IPS-NIHi7 (cell line): ENCODE results near the gene TRMT10A.
"Not testable (repeated sequence)": the region's sequence is repeated elsewhere in the genome, so short reads cannot be mapped to it uniquely, and the experiment has no call there.

ENCODE experiments used
- DNase-seq: peaks from one replicate; pipeline ENCODE4 v3.0.0; 2012; ENCODE audit warnings: mixed read lengths; ENCODE audit errors: extremely low spot score

Gene TRMT10A

GRCh38 chr4:99552872-99553271 is 11.0 kb downstream of the TRMT10A start:
- no peak for DNase-seq

DNA sequence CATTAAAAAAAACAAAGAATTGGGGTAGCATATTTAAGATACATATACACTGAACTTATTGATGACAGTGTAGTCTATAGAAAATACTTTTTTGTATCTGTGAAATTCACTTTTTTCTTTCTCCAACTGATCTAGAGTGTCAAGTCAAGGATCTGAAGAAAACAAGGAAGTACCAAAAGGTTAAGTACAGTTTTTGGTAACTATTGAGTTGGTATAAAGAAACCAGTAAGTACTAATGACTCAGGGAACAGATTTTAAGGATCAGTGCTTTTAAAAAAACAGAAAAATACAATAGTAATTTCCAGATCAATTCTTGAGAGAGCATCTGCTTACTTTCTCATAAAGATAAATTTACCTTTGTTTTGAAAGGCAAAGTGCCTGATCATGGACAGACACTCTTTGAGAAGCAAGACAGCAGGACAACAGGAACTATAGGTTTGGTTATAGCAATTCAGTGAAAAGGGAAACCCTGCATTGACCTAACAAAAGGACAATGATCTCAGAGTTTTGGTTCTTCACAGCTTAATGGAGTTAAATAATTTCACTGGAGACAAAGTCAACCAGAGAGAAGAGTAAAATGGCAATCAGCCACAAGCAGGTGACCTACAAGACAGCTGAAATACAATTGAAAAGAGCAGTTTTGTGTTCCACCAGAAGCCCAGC is 23.4 kb downstream of the TRMT10A start:
- no peak for DNase-seq

DNA sequence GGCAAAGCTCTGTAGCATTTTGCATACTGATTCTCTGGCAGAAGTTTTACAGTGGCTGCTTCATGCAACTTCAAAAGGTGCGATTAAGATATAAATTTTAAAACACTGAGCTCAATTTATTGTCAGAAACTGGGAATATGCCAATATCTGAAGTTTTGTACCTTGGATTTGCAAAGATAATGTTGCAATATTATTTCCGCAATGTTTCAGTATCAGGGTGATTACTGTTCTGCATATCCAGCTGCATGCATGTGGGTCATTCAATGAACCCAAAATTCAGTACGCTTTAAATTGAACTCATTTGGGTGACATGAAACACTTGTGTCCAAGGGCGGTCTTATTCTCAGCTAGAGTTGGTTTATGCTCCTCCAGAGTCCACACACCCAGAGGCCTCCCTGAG is 26.2 kb downstream of the TRMT10A start:
- DNase-seq, result no peak

DNA sequence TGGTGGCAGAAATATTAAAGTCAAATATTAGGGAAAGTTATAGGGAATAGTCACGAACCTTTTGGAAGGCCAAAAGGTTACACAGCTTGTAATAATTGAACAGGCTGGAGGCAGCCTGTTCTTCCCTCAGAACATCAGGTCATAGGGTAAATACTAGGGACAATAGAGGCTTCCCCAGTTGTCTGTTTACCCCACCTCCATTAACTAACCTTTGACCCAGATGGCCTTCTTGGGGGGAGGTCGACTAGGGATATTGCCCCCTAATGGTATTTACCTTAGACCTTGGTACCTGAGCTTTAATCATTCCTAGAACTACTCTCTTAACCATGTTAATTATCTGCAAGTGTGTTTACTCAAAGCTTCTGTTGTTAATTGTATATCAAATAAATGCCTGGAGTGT is 27.0 kb downstream of the TRMT10A start:
- no peak for DNase-seq

GRCh38 chr4:99536271-99536670 is 27.6 kb downstream of the TRMT10A start:
- DNase-seq, result no peak

DNA sequence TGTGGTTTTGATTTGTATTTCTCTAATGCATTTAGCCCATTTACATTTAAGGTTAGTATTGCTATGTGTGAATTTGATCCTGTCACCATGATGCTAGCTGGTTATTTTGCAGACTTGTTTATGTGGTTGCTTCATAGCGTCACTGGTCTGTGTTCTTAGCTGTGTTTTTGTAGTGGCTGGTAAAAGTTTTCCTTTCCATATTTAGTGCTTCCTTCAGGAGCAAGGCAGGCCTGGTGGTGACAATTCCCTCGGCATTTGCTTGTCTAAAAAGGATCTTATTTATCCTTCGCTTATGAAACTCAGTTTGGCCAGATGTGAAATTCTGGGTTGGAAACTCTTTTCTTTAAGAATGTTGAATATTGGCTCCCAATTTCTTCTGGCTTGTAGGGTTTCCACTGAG is 29.1 kb downstream of the TRMT10A start:
- DNase-seq, result not testable (repeated sequence)

DNA sequence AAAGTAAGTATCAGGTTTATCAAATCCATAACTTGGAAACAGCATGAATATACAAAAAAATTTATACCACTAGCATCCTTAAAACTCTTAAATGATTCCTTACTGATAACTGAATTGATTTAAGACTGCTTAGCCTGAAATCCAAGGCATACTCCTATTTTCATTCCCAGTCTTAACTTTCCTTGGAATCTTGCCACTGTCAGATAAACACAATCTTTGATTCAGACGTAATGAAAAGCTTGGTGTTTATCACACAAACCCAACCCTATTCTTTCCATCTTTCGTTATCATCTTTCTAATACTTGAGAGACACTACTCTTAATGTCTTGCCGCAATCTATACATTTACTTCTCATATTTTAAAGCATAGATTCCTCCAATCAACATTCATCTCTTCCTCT is 33.9 kb downstream of the TRMT10A start:
- DNase-seq, result no peak

GRCh38 chr4:99529228-99529627 is 34.6 kb downstream of the TRMT10A start:
- no peak for DNase-seq

DNA sequence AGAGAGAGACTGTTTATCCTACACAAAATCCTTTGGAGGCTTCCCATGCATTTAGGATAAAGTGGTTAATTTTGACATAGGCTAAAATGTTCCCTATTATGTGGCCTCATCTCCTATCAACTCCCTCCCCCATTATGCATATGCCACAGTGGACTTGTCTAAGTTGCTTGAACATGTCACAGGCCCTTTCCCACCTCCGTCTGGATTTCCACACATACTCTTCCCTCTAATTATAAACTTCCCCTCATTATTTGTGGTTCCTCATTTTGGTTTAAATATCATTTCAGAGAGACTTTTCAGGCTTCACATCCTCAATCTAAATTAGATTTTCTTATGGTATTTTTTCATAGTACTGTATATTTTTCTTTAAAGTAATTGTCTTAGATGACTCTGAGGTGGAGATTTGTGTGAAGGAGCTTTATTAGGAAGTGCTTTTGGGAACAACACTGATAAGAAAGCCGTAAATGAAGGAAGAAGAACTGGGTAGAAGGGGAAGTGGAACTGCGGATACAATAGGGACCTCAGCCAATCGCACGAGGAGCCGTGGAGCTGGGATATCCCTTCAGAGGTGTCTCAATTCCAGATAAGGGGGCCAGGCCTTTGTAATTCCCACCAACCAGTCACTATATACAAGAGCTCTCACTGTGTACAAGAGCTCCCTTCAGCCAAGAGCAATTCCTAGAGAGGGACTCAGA is 45.1 kb downstream of the TRMT10A start:
- no peak for DNase-seq

DNA sequence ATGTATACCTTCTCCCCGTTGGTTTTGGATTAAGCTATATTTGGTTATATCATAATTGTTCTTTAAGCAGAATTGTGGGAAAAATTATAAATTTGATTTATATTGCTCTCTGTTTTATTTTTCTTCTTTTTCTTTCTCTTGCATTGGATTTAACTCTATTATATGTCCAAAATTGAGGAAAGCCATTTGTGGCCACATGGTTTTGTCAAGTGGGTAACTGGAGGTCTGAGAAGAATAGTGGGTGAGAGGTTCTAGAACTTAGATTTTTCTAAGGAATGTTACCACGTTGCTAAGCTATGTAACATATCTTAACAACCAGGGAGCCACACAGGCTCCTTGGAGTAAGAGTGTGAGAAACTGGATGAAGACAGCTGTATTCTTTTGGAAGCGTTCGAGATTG is 53.1 kb downstream of the TRMT10A start, which contains the start of gene C4orf17:
Gene C4orf17 (plus strand): TSS at position 301 of the 400 bp plus-strand sequence. CDS start 2,061 bp downstream, outside the sequence.
- DNase-seq, result no peak

DNA sequence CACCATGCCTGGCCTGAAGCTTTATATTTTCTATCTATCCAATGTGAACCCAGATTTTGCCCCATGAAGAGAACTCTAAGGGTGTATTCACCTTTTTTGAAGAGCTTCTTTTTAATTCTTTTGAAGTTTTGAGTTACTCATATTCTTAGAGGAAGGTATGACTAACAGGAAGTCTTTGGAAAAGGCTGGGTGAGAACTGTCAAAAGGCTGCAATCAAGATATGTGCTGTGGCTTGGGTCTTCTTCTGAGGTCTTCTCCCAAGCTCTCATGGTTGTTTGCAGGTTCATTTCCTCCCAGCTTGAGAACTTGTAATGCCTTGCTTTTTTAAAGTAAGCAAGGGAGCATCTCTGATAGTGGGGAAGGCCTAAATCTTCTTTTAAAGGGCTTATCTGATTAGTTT is 56.1 kb downstream of the TRMT10A start:
- DNase-seq, result no peak

DNA sequence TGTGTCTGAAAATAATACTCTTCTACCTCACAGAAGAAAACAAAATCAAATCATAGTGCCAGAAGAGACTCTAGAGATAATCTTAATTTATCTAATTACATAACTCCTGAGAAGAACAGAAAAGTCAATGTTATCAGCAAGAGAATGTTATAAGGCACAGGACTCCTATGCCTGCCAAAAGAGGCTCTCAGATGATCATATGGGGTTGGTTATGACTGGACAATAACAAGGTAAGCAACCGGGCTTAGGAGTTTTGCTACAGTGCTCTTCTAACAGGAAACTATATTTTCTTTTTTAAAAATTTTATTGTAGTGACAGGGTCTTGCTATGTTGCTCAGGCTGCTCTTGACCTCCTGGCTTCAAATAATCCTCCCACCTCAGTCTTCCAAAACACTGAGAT is 56.5 kb downstream of the TRMT10A start:
- DNase-seq, result no peak

GRCh38 chr4:99506781-99507180 is 57.1 kb downstream of the TRMT10A start:
- no peak for DNase-seq

DNA sequence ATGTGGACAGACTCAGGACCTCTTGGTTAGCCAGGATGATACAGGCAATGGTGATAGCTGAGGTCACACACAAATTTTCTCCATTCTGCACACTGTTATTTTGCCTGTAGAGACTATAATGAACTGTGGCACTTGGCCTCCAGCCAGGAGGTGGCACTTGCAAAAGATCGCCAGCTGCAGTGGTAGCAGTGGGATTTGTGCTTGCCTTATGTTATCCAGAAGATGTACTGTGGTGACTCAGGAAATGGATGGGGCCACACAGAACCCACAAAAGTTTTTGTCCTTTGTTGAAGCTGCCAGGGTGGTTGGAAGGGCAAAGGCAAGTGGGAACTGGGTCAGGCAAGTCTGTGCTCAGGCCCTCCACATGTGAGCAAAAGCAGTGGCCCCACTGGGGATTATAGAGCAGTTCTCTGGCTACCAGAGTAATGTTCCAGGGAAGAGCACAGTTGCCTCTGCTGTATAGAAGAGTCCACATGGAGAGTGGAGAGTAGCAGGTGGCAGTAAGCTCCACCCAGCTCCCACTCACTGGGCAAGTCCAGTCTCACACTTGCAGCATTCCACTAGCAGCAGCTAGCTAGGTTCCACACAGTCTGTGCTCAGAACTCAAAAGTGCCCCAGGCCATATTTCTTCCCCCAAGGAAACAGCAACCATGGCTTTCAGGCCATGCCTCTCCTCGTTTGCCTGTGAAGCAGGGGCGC is 58.9 kb downstream of the TRMT10A start:
- no peak for DNase-seq
